SK-N-SH (cell line): Measurements from ENCODE around the gene RIN3. TPM values are rescaled to one million over a fixed set of nuclear protein-coding genes. Genes with fewer than 3 reads are reported as not detected.

Experiments used
- CTCF ChIA-PET: fragments of 300-600, 350-600 bp; formaldehyde crosslinking; extraction: SDS; loops from one replicate; lab custom pipeline; 2021; lab: Yijun Ruan, JAX
- POLR2A ChIA-PET: fragments of 350-600 bp; sonication (Branson Sonifier 250); formaldehyde crosslinking; extraction: SDS; loops from one replicate; lab custom pipeline; 2020; ENCODE audit warnings: antibody characterized with exemption, inconsistent platforms; lab: Yijun Ruan, JAX
- DNase-seq: peaks from one replicate; pipeline ENCODE4 v3.0.0; 2012
- H2AFZ ChIP-seq: fragments of 200-600 bp; sonication (generic); 2 replicates; pipeline ENCODE4 v1.8.1; 2016; ENCODE audit warnings: antibody characterized with exemption, mild to moderate bottlenecking, low read depth
- H3F3A ChIP-seq: fragments of 200-600 bp; sonication (generic); replicated peaks from 2 replicates; pipeline ENCODE3; 2016; ENCODE audit warnings: antibody characterized with exemption, mild to moderate bottlenecking; ENCODE audit not compliant: insufficient read depth
- H3K27ac ChIP-seq, 2 experiments: fragments of 200-500 bp in 1 of 2; fragments of 200-600 bp in 1 of 2; sonication (Bioruptor generic) in 1 of 2; sonication (generic), shearing (Covaris generic) in 1 of 2; 2 replicates each; pipeline versions ENCODE4 v1.5.1 to v1.6.1; 2014 to 2016; ENCODE audit warnings: low read depth in 2 of 2, inconsistent platforms in 1 of 2, low read length in 1 of 2, mild to moderate bottlenecking in 1 of 2, mixed read lengths in 1 of 2
- H3K27me3 ChIP-seq: fragments of 200-600 bp; sonication (generic), shearing (Covaris generic); 2 replicates; pipeline ENCODE4 v1.6.1; 2016; ENCODE audit warnings: mixed run types; ENCODE audit not compliant: insufficient read depth
- H3K36me3 ChIP-seq, 2 experiments: fragments of 200-500 bp in 1 of 2; fragments of 200-600 bp in 1 of 2; sonication (Bioruptor generic) in 1 of 2; sonication (generic) in 1 of 2; replicated peaks in 1 of 2; 2 replicates each; pipeline versions ENCODE3 to v1.5.1; 2014 to 2016; ENCODE audit warnings: low read length in 1 of 2, mild to moderate bottlenecking in 1 of 2; ENCODE audit not compliant: insufficient read depth in 2 of 2, control insufficient read depth in 1 of 2
- H3K4me1 ChIP-seq, 2 experiments: fragments of 200-500 bp in 1 of 2; fragments of 200-600 bp in 1 of 2; sonication (Bioruptor generic) in 1 of 2; sonication (generic), shearing (Covaris generic) in 1 of 2; 2 replicates each; pipeline versions ENCODE4 v1.5.1 to v1.6.1; 2014 to 2016; ENCODE audit warnings: low read depth in 1 of 2, low read length in 1 of 2, mixed run types in 1 of 2; ENCODE audit not compliant: insufficient read depth in 2 of 2, control insufficient read depth in 1 of 2
- H3K4me2 ChIP-seq: fragments of 200-600 bp; sonication (generic), shearing (Covaris generic); 2 replicates; pipeline ENCODE4 v1.6.1; 2017; ENCODE audit warnings: mixed run types
- H3K4me3 ChIP-seq, 2 experiments: fragments of 200-500 bp in 1 of 2; fragments of 200-600 bp in 1 of 2; sonication (Bioruptor generic) in 1 of 2; sonication (generic), shearing (Covaris generic) in 1 of 2; 2 replicates each; pipeline versions ENCODE4 v1.5.1 to v1.8.1; 2014 to 2016; ENCODE audit warnings: low read depth in 2 of 2, inconsistent platforms in 1 of 2, low read length in 1 of 2, mild to moderate bottlenecking in 1 of 2, mixed read lengths in 1 of 2, moderate library complexity in 1 of 2
- H3K79me2 ChIP-seq: fragments of 200-600 bp; sonication (generic); 2 replicates; pipeline ENCODE4 v1.8.1; 2017; ENCODE audit warnings: mild to moderate bottlenecking; ENCODE audit not compliant: insufficient read depth
- H3K9ac ChIP-seq: fragments of 200-600 bp; sonication (generic); 2 replicates; pipeline ENCODE4 v1.6.1; 2017; ENCODE audit warnings: mixed run types
- H3K9me2 ChIP-seq: fragments of 200-600 bp; sonication (generic); 2 replicates; pipeline ENCODE4 v1.6.1; 2017; ENCODE audit warnings: mixed run types
- H3K9me3 ChIP-seq: fragments of 200-600 bp; sonication (generic); 2 replicates; pipeline ENCODE4 v1.6.1; 2017; ENCODE audit warnings: mixed run types, mild to moderate bottlenecking, moderate library complexity
- H4K20me1 ChIP-seq: fragments of 200-600 bp; sonication (generic); 2 replicates; pipeline ENCODE4 v1.6.1; 2017; ENCODE audit warnings: mild to moderate bottlenecking, mixed run types; ENCODE audit not compliant: insufficient read depth
- CHD2 ChIP-seq: fragments of 150-350 bp; IDR thresholded peaks from 2 replicates; pipeline ENCODE4 v1.6.1; 2018; ENCODE audit warnings: low read length; ENCODE audit not compliant: partially characterized antibody
- EP300 ChIP-seq, 2 experiments: IDR thresholded peaks; 2 replicates each; pipeline versions ENCODE4 v1.4.0 to v1.6.1; 2012; ENCODE audit warnings: borderline replicate concordance in 1 of 2, low read depth in 1 of 2, low read length in 1 of 2
- EZH2phosphoT487 ChIP-seq: fragments of 200-600 bp; sonication (generic); IDR thresholded peaks from 2 replicates; pipeline ENCODE4 v1.6.1; 2017; ENCODE audit warnings: low read depth, mixed run types, mild to moderate bottlenecking, antibody characterized with exemption, moderate library complexity, borderline replicate concordance
- FOSL2 ChIP-seq: IDR thresholded peaks from 2 replicates; pipeline ENCODE4 v1.4.0; 2012; ENCODE audit warnings: low read depth, mild to moderate bottlenecking, moderate library complexity, borderline replicate concordance
- JUND ChIP-seq: IDR thresholded peaks from 2 replicates; pipeline ENCODE4 v1.4.0; 2012
- NFIC ChIP-seq: IDR thresholded peaks from 2 replicates; pipeline ENCODE4 v1.4.0; 2012; ENCODE audit warnings: borderline replicate concordance
- NRF1 ChIP-seq: IDR thresholded peaks from 2 replicates; pipeline ENCODE4 v1.6.1; 2012; ENCODE audit warnings: low read depth, mild to moderate bottlenecking, low read length
- RXRA ChIP-seq: IDR thresholded peaks from 2 replicates; pipeline ENCODE4 v1.4.0; 2012; ENCODE audit warnings: low read depth, mild to moderate bottlenecking, borderline replicate concordance
- TCF12 ChIP-seq: IDR thresholded peaks from 2 replicates; pipeline ENCODE4 v1.4.0; 2012
- YY1 ChIP-seq: IDR thresholded peaks from 2 replicates; pipeline ENCODE4 v1.4.0; 2012; ENCODE audit warnings: low read depth, mild to moderate bottlenecking
- ZBTB33 ChIP-seq: IDR thresholded peaks from 2 replicates; pipeline ENCODE4 v1.4.0; 2012; ENCODE audit warnings: low read depth, borderline replicate concordance
- WGBS: methylation state at CpG from one replicate; pipeline ENCODE4 v1.1.6; 2017; ENCODE audit warnings: low lambda C conversion rate; 5-methylcytosine and 5-hydroxymethylcytosine counted together
- polyA plus RNA-seq, 3 experiments: library from polyadenylated mRNA; depleted of rRNA; stranded (reverse); fragments of >200 nt; gene quantifications; 2 replicates each; pipeline ENCODE4 v1.2.3, GENCODE V29; 2012
- TF ChIP-seq, protein P1 (sequence below): fragments of 200-600 bp; sonication (generic); IDR thresholded peaks from 2 replicates; pipeline ENCODE4 v1.6.1; 2017; ENCODE audit warnings: antibody characterized with exemption, mild to moderate bottlenecking, moderate library complexity

The RIN3 gene
- polyA plus RNA-seq, 1 of the 3 experiments (the other 2 are of a cell fraction) = 12.4 TPM

DNA sequence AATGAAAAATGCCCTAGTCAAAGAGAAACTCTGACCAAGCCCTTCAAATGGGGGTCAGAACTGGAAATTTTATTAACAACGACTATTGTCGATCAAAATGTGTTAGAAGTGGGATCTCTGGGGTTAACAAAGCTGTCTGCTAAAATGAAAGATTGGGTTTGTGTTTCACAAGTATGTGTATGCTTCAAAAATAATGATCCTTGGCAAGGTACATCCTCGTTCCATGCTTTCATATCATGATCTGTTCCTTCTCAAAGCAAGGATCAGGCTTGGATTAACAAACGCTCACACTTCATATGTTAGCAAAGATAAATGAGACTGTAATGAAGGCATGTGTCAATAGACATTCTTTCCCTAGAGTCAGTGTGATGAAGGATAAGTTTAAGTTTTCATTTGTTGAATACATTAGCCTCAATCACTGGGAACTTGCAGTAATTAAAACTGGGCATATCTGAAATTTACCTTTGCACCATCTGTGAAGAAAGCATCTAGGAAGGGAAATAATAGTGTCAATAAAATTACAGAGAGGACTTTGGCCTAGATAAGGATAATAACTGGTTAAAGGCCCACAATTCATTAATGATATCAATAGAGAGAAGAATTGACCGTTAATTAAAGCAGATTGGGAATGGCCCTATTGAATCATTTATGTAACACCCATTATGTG lies 91.8 kb downstream of the RIN3 start:
- no peak overlapping the region for H3K27ac ChIP-seq
- CTCF ChIA-PET = no interaction called here
- no peak overlapping the region for H3K9ac ChIP-seq
- peaks cover 0 to 23% of the 10 kb centered on the region in 2 experiments for H3K36me3 ChIP-seq
- H2AFZ ChIP-seq = no peak overlapping the region
- no peaks in the 10 kb centered on the region for H3K9me2 ChIP-seq
- H3K4me2 ChIP-seq = no peak overlapping the region
- POLR2A ChIA-PET = no interaction called here
- H3K4me3 ChIP-seq = no peak overlapping the region
- 63% methylated on average over 5 of the region's 5 CpGs for WGBS
- H3K79me2 ChIP-seq = no peaks in the 10 kb centered on the region
- H3K27me3 ChIP-seq = no peaks in the 10 kb centered on the region
- peaks cover 0 to 10% of the 10 kb centered on the region in 2 experiments; a peak in 3 of 4 replicates for H3K4me1 ChIP-seq
- TF ChIP-seq ZBTB33 = no peak
- H4K20me1 ChIP-seq = no peaks in the 10 kb centered on the region
- H3K9me3 ChIP-seq = 0 out of 2 replicates have a peak, but pooled peaks cover 4% of the 10 kb centered on the region
- DNase-seq = no peak
- H3F3A ChIP-seq = no peaks in the 10 kb centered on the region

DNA sequence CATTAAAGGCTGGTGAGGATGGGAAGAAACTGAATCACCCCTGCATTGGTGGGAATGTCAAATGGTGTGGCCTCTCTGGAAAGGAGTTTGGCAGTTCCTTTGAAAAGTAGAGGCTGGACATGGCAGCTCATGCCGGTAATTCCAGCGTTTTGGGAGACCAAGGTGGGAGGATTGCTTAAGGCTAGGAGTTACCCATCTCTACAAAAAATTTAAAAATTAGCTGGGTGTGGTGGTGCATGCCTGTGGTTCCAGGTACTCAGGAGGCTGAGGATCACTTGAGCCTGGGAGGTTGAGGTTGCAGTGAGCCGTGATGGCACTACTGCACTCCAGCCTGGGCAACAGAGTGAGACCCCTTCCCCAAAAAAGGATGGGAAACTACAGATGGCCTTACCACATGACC lies 93.7 kb downstream of the RIN3 start:
- peak overlapping the region in 1 of 2 experiments; percentile 46; a peak in 1 of 4 replicates for H3K27ac ChIP-seq
- H3K36me3 ChIP-seq = peaks cover 0 to 23% of the 10 kb centered on the region in 2 experiments
- no peak overlapping the region for H3K4me2 ChIP-seq
- no peaks in the 10 kb centered on the region for H3K79me2 ChIP-seq
- DNase-seq = no peak
- H3K9me2 ChIP-seq = no peaks in the 10 kb centered on the region
- TF ChIP-seq TCF12 (no peak), CHD2 (no peak), EP300 (IDR thresholded peaks at IDR 0.05; ENCODE audit: borderline replicate concordance in 1 of 2, low read depth in 1 of 2, low read length in 1 of 2) (no peak), RXRA (no peak), NFIC (no peak), JUND (no peak), EZH2phosphoT487 (no peak), ZBTB33 (no peak), YY1 (no peak), NRF1 (no peak), FOSL2 (no peak)
- TF ChIP-seq, protein P1, sequence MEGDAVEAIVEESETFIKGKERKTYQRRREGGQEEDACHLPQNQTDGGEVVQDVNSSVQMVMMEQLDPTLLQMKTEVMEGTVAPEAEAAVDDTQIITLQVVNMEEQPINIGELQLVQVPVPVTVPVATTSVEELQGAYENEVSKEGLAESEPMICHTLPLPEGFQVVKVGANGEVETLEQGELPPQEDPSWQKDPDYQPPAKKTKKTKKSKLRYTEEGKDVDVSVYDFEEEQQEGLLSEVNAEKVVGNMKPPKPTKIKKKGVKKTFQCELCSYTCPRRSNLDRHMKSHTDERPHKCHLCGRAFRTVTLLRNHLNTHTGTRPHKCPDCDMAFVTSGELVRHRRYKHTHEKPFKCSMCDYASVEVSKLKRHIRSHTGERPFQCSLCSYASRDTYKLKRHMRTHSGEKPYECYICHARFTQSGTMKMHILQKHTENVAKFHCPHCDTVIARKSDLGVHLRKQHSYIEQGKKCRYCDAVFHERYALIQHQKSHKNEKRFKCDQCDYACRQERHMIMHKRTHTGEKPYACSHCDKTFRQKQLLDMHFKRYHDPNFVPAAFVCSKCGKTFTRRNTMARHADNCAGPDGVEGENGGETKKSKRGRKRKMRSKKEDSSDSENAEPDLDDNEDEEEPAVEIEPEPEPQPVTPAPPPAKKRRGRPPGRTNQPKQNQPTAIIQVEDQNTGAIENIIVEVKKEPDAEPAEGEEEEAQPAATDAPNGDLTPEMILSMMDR = no peak
- peaks cover 0 to 10% of the 10 kb centered on the region in 2 experiments; a peak in 3 of 4 replicates for H3K4me1 ChIP-seq
- no peak overlapping the region for H2AFZ ChIP-seq
- 33% methylated on average over 3 of the region's 3 CpGs for WGBS
- H3F3A ChIP-seq = no peaks in the 10 kb centered on the region
- ChIA-PET CTCF (no interaction called here), POLR2A (no interaction called here)
- no peaks in the 10 kb centered on the region for H3K27me3 ChIP-seq
- no peak overlapping the region for H3K9ac ChIP-seq
- 0 out of 2 replicates have a peak, but pooled peaks cover 4% of the 10 kb centered on the region for H3K9me3 ChIP-seq
- H3K4me3 ChIP-seq = no peak overlapping the region
- H4K20me1 ChIP-seq = no peaks in the 10 kb centered on the region
